Kasumi-1 (cell line): ENCODE measurements around the gene MAMDC4.
"Not testable (repeated sequence)": the region's sequence is repeated elsewhere in the genome, so short reads cannot be mapped to it uniquely, and the experiment has no call there.

Source experiments
- DNase-seq, 2 experiments: peaks; one replicate each; lab custom pipeline; 2025; lab: John Stamatoyannopoulos, UW

The MAMDC4 gene

GRCh38 chr9:136825295-136826187, 26.6 kb upstream of the MAMDC4 start:
- DNase-seq, result no peak

GRCh38 chr9:136826188-136826541, 26.0 kb upstream of the MAMDC4 start:
- no peak for DNase-seq

- no peak for DNase-seq
Measured at GRCh38 chr9:136826703-136827582, 25.2 kb upstream of the MAMDC4 start.

GRCh38 chr9:136827794-136828473, 24.2 kb upstream of the MAMDC4 start:
- DNase-seq, result no peak

- DNase-seq, result no peak
Measured at GRCh38 chr9:136828474-136829140, 23.5 kb upstream of the MAMDC4 start.

- no peak for DNase-seq
Measured at GRCh38 chr9:136829412-136829811, 22.7 kb upstream of the MAMDC4 start.

GRCh38 chr9:136829981-136830885, 21.9 kb upstream of the MAMDC4 start:
- no peak for DNase-seq

GRCh38 chr9:136831002-136831719, 21.0 kb upstream of the MAMDC4 start:
- DNase-seq, result no peak

GRCh38 chr9:136831720-136832104, 20.4 kb upstream of the MAMDC4 start:
- DNase-seq, result no peak

- no peak for DNase-seq
Measured at GRCh38 chr9:136832581-136832980, 19.6 kb upstream of the MAMDC4 start.

- not testable (repeated sequence) for DNase-seq
Measured at GRCh38 chr9:136833381-136834048, 18.6 kb upstream of the MAMDC4 start.

GRCh38 chr9:136835162-136835931, 16.8 kb upstream of the MAMDC4 start:
- no peak for DNase-seq

GRCh38 chr9:136835932-136836904, 15.9 kb upstream of the MAMDC4 start:
- no peak for DNase-seq

- no peak for DNase-seq
Measured at GRCh38 chr9:136837146-136837855, 14.8 kb upstream of the MAMDC4 start.

- not testable (repeated sequence) for DNase-seq
Measured at GRCh38 chr9:136837856-136838277, 14.3 kb upstream of the MAMDC4 start.

GRCh38 chr9:136838314-136839228, 13.6 kb upstream of the MAMDC4 start:
- DNase-seq, result no peak
